Upper lobe of right lung (tissue), 1 donor: Measurements from ENCODE around the gene DTNBP1. TPM values are rescaled to one million over a fixed set of nuclear protein-coding genes. Genes with fewer than 3 reads are reported as not detected.
"Not testable (repeated sequence)": the region's sequence is repeated elsewhere in the genome, so short reads cannot be mapped to it uniquely, and the experiment has no call there.

ENCODE experiments used
- ATAC-seq: fragments of 200-7000 bp; cut with Tn5 transposase; one replicate; pipeline ENCODE4 v1.9.1; 2020; ENCODE audit warnings: mild to moderate bottlenecking, moderate library complexity
- DNase-seq: peaks from one replicate; pipeline ENCODE4 v3.0.0-alpha.2; 2020
- H3K27ac ChIP-seq: fragments of 200-600 bp; one replicate; pipeline ENCODE4 v1.8.0; 2022
- H3K27me3 ChIP-seq: fragments of 200-600 bp; one replicate; pipeline ENCODE4 v1.8.0; 2022; ENCODE audit warnings: mild to moderate bottlenecking
- H3K36me3 ChIP-seq: fragments of 200-600 bp; one replicate; pipeline ENCODE4 v1.8.0; 2022
- H3K4me1 ChIP-seq: fragments of 200-600 bp; one replicate; pipeline ENCODE4 v1.8.0; 2022
- H3K4me3 ChIP-seq: fragments of 200-600 bp; one replicate; pipeline ENCODE4 v1.8.0; 2022; ENCODE audit warnings: mild to moderate bottlenecking
- H3K9me3 ChIP-seq: fragments of 200-600 bp; one replicate; pipeline ENCODE4 v1.8.0; 2022
- intact Hi-C: fragments of 100-400 bp; cut with DNase I; formaldehyde crosslinking; loops from one replicate; pipeline ENCODE4 v1.11.0; 2022
- total RNA-seq: library from RNA; stranded (reverse); fragmentation: NEBNext Ultra II Directional; extraction: Animal tissue kit (Norgen Biotek cat#: 25700); gene quantifications from one replicate; pipeline ENCODE4 v1.2.1, GENCODE V29; 2021
- TF ChIP-seq, protein P1 (sequence below): fragments of 200-600 bp; IDR thresholded peaks from one replicate; pipeline ENCODE4 v1.8.0; 2022; ENCODE audit warnings: antibody characterized with exemption
- donor health status: DM: no; HTN: yes; CAD: no; lungs with severe emphysema.

Gene DTNBP1
- total RNA-seq, 1 donor from 2014 or later, result 25.9 TPM

GRCh38 chr6:15549371-15549770, 113.5 kb downstream of the DTNBP1 start:
- H3K36me3 ChIP-seq, result no peaks in the 10 kb centered on the region
- TF ChIP-seq, protein P1, sequence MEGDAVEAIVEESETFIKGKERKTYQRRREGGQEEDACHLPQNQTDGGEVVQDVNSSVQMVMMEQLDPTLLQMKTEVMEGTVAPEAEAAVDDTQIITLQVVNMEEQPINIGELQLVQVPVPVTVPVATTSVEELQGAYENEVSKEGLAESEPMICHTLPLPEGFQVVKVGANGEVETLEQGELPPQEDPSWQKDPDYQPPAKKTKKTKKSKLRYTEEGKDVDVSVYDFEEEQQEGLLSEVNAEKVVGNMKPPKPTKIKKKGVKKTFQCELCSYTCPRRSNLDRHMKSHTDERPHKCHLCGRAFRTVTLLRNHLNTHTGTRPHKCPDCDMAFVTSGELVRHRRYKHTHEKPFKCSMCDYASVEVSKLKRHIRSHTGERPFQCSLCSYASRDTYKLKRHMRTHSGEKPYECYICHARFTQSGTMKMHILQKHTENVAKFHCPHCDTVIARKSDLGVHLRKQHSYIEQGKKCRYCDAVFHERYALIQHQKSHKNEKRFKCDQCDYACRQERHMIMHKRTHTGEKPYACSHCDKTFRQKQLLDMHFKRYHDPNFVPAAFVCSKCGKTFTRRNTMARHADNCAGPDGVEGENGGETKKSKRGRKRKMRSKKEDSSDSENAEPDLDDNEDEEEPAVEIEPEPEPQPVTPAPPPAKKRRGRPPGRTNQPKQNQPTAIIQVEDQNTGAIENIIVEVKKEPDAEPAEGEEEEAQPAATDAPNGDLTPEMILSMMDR, result no peak
- H3K4me3 ChIP-seq, result no peak overlapping the region
- H3K9me3 ChIP-seq, result no peaks in the 10 kb centered on the region
- no peak for DNase-seq
- no peak overlapping the region for H3K27ac ChIP-seq
- intact Hi-C loops, result no loop called here
- peak; percentile 44 for ATAC-seq
- peaks cover 20% of the 10 kb centered on the region for H3K4me1 ChIP-seq
- no peaks in the 10 kb centered on the region for H3K27me3 ChIP-seq

DNA sequence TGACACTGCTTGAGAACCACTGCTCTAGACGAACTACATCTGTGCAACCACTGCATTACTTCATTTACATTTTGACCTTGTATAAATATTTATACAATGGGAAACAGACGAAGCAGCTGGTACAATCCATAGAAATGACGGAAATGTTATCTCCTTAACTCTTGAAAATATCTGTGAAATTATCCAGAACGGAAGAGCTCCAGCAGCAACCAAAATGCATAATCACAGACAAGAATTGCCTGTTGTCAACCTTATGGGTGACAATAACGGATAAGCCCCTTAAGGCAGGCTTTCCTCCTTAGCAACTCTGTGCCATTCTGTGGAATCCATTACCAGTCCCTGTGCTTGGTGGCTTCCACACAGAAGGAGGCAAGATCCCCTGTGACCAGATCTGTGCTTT, 115.4 kb downstream of the DTNBP1 start:
- Histone ChIP-seq H3K9me3 (no peaks in the 10 kb centered on the region), H3K27me3 (no peaks in the 10 kb centered on the region), H3K36me3 (no peaks in the 10 kb centered on the region), H3K4me3 (no peak overlapping the region), H3K27ac (no peak overlapping the region), H3K4me1 (peaks cover 15% of the 10 kb centered on the region)
- TF ChIP-seq, protein P1, result no peak
- DNase-seq, result no peak
- no peak for ATAC-seq
- intact Hi-C loops, result no loop called here

DNA sequence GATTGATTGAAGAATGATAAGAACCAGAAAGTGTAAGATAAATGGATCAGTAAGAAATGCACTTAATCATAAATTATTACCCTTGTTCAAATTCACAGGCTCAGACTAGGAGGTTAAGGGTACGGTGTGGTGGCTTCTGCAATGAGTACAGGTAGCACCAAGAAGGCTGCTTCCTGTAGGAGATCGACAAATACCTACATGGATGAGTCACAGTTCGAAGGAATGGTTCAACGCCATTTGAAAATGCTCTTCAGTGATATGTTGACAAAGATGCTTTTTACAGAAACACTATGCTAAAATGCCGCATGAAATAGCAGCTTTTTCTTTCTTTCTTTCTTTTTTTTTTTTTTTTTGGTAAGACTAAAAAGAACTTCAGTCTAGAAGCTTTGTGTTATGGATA, 116.2 kb downstream of the DTNBP1 start:
- intact Hi-C loops, result no loop called here
- no peaks in the 10 kb centered on the region for H3K36me3 ChIP-seq

GRCh38 chr6:15544321-15544900, 118.4 kb downstream of the DTNBP1 start:
- no peak for DNase-seq
- H3K4me3 ChIP-seq, result no peak overlapping the region
- no peak for ATAC-seq

More for the DNA sequence above, 116.2 kb downstream of the DTNBP1 start:
- Histone ChIP-seq H3K4me3 (no peak overlapping the region), H3K27ac (no peak overlapping the region), H3K4me1 (peaks cover 11% of the 10 kb centered on the region), H3K9me3 (no peaks in the 10 kb centered on the region), H3K27me3 (no peaks in the 10 kb centered on the region)
- ATAC-seq, result no peak
- DNase-seq, result no peak
- TF ChIP-seq, protein P1, result no peak

GRCh38 chr6:15543332-15543917, 119.4 kb downstream of the DTNBP1 start:
- H3K4me1 ChIP-seq, H3K36me3 ChIP-seq, H3K27me3 ChIP-seq, DNase-seq, H3K4me3 ChIP-seq, H3K27ac ChIP-seq, intact Hi-C loops, H3K9me3 ChIP-seq: not testable (repeated sequence)
- ATAC-seq, result peak; percentile 28

More at GRCh38 chr6:15544321-15544900, 118.4 kb downstream of the DTNBP1 start:
- TF ChIP-seq, protein P1, result no peak
- Histone ChIP-seq H3K27me3 (no peaks in the 10 kb centered on the region), H3K36me3 (no peaks in the 10 kb centered on the region), H3K27ac (no peak overlapping the region), H3K9me3 (no peaks in the 10 kb centered on the region), H3K4me1 (no peaks in the 10 kb centered on the region)
- intact Hi-C loops, result no loop called here

DNA sequence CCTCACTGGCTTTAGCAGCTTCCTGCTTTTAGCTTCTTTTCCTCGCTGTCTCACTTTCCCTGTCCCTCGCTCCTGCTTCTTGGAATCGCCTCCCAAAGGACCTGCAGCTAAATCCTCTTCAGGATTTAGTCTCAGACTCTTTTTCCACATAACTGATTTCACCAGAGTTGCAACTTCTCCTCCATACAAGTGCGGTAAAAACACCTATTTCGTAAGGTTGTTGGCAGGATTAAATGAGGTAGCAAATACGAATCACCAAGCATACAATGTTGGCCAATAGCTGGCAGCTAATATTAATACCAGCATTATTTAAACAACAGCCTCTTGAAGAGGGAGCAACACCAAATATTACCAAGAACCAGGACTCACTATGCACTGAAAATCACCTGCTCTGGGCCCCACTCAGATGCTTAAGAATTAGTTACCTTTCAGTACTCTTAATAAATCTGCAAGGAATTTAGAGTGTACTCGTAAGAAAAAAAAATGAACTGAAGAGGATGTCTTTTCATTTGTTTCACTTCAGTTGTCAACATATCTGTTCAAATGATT, 123.0 kb downstream of the DTNBP1 start:
- Histone ChIP-seq H3K9me3 (no peaks in the 10 kb centered on the region), H3K4me1 (peaks cover 5% of the 10 kb centered on the region), H3K27ac (no peak overlapping the region), H3K36me3 (no peaks in the 10 kb centered on the region), H3K4me3 (no peak overlapping the region), H3K27me3 (no peaks in the 10 kb centered on the region)
- DNase-seq (no peak), ATAC-seq (peak; percentile 82)
- TF ChIP-seq, protein P1, result no peak
- intact Hi-C loops, result no loop called here
